GM21526 (cell line): ENCODE results near the gene WDFY1.
"Not testable (repeated sequence)": the region's sequence is repeated elsewhere in the genome, so short reads cannot be mapped to it uniquely, and the experiment has no call there.

Source experiments
- ATAC-seq: cut with Tn5 transposase; IDR thresholded peaks from one replicate; pipeline ENCODE4 v1.9.1; 2021; ENCODE audit warnings: moderate library complexity; ENCODE audit not compliant: unreplicated experiment, low FRiP score

The WDFY1 gene

GRCh38 chr2:223959688-223960087, 14.6 kb upstream of the WDFY1 start:
- no peak for ATAC-seq

- peak; percentile 87 for ATAC-seq
These were observed 12.1 kb upstream of the WDFY1 start, which contains the start of gene MRPL44 for GRCh38 chr2:223957092-223957851. Gene MRPL44, plus strand, starts transcription at chr2:223957463. Its CDS starts 10 bp downstream, at chr2:223957473.

- no peak for ATAC-seq
These were observed 11.2 kb upstream of the WDFY1 start for GRCh38 chr2:223956300-223956699.

GRCh38 chr2:223954401-223954800, 9.3 kb upstream of the WDFY1 start:
- ATAC-seq: no peak

- peak; percentile 51 for ATAC-seq
These were observed 7.3 kb upstream of the WDFY1 start for GRCh38 chr2:223952280-223952968.

- no peak for ATAC-seq
These were observed 5.6 kb upstream of the WDFY1 start for GRCh38 chr2:223950448-223951347.

- ATAC-seq: no peak
These were observed 4.2 kb upstream of the WDFY1 start for GRCh38 chr2:223949241-223949840.

- no peak for ATAC-seq
These were observed 2.6 kb upstream of the WDFY1 start for GRCh38 chr2:223947711-223948205.

- no peak for ATAC-seq
These were observed 620 bp upstream of the WDFY1 start for GRCh38 chr2:223945755-223946154.

- ATAC-seq: no peak
These were observed 901 bp downstream of the WDFY1 start for GRCh38 chr2:223944166-223944702.

GRCh38 chr2:223943561-223944008, 1.6 kb downstream of the WDFY1 start:
- ATAC-seq: no peak

- ATAC-seq: no peak
These were observed 2.0 kb downstream of the WDFY1 start for GRCh38 chr2:223943135-223943534.

- ATAC-seq: peak; percentile 48
These were observed 3.4 kb downstream of the WDFY1 start for GRCh38 chr2:223941579-223942277.

GRCh38 chr2:223939438-223939837, 5.7 kb downstream of the WDFY1 start:
- not testable (repeated sequence) for ATAC-seq

GRCh38 chr2:223937535-223937934, 7.6 kb downstream of the WDFY1 start:
- no peak for ATAC-seq

- no peak for ATAC-seq
These were observed 8.2 kb downstream of the WDFY1 start for GRCh38 chr2:223936862-223937326.

- no peak for ATAC-seq
These were observed 9.5 kb downstream of the WDFY1 start for GRCh38 chr2:223935459-223936125.

- ATAC-seq: no peak
These were observed 10.3 kb downstream of the WDFY1 start for GRCh38 chr2:223934870-223935269.
